ENCODE measurements around the gene ZBTB34.

The ZBTB34 gene

DNA sequence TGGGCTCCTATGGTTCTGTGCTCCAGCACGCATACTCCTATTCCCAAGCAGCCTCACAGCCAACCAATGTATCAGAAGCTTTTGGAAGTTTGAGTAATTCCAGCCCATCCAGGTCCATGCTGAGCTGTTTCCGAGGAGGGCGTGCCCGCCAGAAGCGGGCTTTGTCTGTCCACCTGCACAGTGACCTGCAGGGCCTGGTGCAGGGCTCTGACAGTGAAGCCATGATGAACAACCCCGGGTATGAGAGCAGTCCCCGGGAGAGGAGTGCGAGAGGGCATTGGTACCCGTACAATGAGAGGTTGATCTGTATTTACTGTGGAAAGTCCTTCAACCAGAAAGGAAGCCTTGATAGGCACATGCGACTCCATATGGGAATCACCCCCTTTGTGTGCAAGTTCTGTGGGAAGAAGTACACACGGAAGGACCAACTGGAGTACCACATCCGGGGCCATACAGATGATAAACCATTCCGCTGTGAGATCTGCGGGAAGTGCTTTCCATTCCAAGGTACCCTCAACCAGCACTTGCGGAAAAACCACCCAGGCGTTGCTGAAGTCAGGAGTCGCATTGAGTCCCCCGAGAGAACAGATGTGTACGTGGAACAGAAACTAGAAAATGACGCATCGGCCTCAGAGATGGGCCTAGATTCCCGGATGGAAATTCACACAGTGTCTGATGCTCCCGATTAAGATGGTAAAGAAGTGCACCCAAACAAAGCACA is 19.9 kb downstream of the ZBTB34 start:
- no peak for DNase-seq

DNA sequence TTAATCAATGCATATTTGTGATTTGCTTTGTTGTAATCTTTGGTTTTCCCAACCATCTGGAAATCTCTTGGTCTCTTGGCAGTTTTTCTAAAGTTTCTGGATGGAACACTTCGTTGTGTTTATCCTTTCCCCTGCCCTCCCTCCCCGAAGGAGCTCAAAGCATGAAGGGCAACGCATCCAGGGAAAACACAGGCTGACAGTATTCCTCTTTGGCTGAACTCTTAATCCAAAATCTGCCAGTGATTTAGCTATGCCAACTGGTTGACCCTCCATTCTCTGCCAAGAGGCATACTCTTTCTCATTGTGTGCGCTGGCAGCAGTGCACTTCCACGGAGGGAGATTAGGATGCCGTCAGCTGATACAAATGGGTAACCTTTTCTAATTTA is 20.5 kb downstream of the ZBTB34 start:
- DNase-seq = no peak

- no peak for DNase-seq
Observed at GRCh38 chr9:126882746-126883145, 22.3 kb downstream of the ZBTB34 start.

- DNase-seq = no peak
Observed at GRCh38 chr9:126883636-126884035, 23.2 kb downstream of the ZBTB34 start.

GRCh38 chr9:126885131-126885641 is 24.7 kb downstream of the ZBTB34 start:
- no peak for DNase-seq

GRCh38 chr9:126886034-126886822 is 25.8 kb downstream of the ZBTB34 start:
- DNase-seq = no peak

- no peak for DNase-seq
Observed at GRCh38 chr9:126886897-126887296, 26.5 kb downstream of the ZBTB34 start.

- no peak for DNase-seq
Observed at GRCh38 chr9:126891676-126892075, 31.2 kb downstream of the ZBTB34 start.

- peak; percentile 34 to 54 for DNase-seq
Observed at GRCh38 chr9:126893079-126893478, 32.6 kb downstream of the ZBTB34 start.

- no peak for DNase-seq
Observed at GRCh38 chr9:126894052-126894603, 33.7 kb downstream of the ZBTB34 start.

DNA sequence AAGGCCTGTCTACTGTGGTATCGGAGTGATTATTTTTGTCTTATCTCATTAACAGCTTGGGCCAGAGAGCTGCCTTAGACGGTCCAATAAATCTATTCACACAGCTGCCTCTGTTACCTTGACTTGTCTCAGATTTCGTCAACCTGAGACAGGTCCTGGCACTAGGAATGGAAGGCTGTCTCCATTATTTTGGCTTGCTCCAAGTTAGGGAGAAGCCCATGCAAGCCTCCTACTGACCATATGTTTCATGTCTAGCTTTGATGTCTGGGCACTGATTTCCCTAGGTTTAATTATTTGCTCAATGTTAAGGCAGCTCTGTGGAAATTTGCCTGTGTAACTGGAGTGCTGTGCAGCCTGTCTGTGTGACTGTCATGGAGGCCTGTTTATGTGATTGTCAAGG is 41.8 kb downstream of the ZBTB34 start:
- DNase-seq = no peak

DNA sequence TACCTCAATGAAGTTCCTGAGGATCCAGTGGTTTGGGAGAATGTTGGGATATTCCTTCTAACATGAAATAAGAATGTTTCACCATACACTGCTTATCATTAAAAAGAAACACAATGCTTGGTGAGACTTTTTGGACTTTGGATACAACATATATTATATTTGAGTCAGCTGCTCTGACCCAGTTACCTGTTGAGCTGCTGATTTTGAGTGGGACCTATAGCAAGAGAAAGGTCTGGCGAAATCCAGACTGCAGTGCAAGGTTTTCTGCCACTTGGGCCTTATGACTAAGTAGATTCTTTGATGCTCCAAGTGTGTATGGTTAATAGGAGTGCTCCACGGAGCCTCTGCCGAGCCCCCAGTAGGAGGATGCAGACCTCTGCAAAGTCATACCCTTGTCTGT is 44.1 kb downstream of the ZBTB34 start:
- no peak for DNase-seq

- DNase-seq = no peak
Observed at GRCh38 chr9:126906091-126906490, 45.7 kb downstream of the ZBTB34 start.

GRCh38 chr9:126907058-126907457 is 46.6 kb downstream of the ZBTB34 start:
- no peak for DNase-seq

DNA sequence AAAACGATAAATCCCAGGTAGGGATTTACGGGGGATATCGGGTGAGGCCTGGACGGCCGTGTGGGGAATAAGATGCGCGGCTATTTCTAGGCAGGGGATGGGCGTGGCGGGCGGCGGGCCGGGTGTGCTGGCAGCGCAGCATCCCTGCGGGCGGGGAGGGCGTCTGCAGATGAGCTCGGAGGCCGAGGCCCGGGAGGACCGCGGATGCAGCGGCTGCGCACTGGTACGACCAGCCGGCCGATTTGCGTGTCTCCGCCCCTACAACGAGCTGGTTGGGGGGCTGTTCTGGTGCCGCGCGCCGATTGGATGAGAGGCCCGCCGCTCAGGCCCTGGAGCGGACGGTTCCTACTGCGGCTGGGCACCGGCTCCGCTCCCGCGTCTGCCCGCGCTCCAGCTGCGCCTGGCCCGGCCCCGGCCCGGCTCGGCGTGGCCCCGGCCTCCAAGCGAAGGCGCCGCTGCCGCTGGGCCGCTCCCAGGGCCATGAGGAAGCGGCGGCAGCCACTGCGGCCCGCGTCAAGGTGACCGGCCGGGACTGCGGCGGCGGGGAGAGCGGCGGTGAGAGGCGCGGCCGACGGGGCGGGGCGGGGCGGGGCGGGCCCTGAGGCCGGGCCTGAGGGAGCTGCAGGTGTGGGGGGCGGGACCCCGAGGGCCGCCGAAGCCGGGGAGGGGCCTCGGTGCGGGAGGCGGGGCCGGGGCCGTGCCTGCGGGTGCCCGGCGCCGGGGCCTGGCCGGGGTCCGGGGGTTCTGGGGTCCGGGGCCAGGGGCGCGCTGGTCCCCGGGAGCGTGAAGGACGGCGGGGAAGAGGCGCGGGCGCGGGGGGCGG is 54.2 kb downstream of the ZBTB34 start, which contains the start of gene RALGPS1:
TSS of gene RALGPS1 (plus strand) at position 325 of the 823 bp plus-strand sequence. CDS start 47,508 bp downstream, outside the sequence.
- peak; percentile 85 to 91 for DNase-seq

DNA sequence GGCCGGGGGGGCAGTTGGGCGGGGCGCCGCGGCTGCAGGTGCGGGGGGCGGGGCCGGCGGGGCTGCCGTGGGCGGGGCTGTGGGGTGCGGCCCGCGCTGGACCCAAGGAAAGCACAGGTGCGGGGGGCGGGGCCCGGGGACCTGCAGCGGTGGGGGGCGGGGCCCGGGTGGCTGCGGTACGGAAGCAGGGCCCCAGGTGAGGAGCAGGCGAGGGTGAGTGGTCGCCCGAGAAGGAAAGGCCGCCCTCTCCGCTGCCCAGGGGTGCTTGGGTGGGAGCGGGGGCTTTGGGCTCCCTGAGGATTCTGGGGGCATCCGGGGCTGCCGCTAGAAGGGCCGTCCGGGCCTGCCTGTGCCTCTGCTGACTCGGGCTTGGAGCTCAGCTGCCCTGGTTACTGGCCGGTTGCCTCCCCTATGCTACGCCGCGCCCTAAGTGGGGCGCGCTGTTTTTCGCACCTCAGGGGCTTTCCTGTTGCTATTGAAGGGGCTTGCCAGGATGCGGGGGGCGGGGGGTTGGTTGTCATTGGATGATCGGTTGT is 54.9 kb downstream of the ZBTB34 start:
- no peak for DNase-seq

- DNase-seq = no peak
Observed at GRCh38 chr9:126915846-126916543, 55.6 kb downstream of the ZBTB34 start.

- DNase-seq = peak in 1 of 2 experiments; percentile 3
Observed at GRCh38 chr9:126916909-126917308, 56.5 kb downstream of the ZBTB34 start.

GRCh38 chr9:126919193-126919592 is 58.8 kb downstream of the ZBTB34 start:
- DNase-seq = no peak

DNA sequence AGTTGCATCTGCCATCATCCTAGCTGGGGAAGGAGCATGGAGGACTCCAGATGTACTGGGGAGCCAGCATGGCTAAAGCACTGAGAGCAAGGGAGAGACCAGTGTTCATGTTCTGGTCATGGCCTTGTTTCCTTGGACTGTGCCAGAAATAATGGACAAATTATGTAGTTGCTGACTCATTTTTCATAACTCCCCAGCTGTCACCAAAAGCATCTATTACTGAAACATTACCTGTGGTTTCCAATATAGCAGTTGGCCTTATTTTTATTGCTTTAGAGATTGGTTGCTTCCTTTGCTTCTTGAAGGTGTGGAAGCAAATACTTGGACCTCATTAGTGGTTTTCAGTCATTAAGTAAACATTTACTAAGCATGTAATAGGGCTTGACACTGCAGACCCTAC is 65.4 kb downstream of the ZBTB34 start:
- no peak for DNase-seq

DNA sequence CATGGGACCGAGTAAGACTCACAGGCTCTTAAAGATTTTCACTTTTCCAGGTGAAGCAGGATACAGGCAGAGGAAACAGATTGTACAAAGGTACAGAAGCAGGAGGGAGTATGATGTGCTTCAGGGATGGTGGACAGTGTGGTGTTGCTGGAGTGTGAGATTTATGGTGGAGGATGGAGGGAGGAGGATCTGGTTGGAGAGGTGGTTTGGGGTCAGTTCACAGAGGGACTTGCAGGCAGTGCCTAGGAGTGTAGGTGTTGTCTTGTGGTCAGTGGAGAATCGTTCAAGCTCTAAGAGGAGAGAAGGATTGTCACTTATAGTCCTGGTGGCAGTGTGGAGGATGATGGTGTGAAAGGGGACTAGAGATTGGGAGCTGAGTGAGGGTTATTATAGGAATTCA is 65.9 kb downstream of the ZBTB34 start:
- DNase-seq = no peak

- no peak for DNase-seq
Observed at GRCh38 chr9:126927419-126927818, 67.0 kb downstream of the ZBTB34 start.

Data from Kasumi-1 (cell line).